GM19324 (cell line): ENCODE data around the gene TSEN54.

Experiments used
- ATAC-seq: cut with Tn5 transposase; IDR thresholded peaks from one replicate; pipeline ENCODE4 v1.9.1; 2021; ENCODE audit warnings: mild to moderate bottlenecking, moderate library complexity; ENCODE audit not compliant: unreplicated experiment, low FRiP score

The TSEN54 gene

GRCh38 chr17:75558666-75559530 is 42.6 kb downstream of the TSEN54 start:
- ATAC-seq = no peak

DNA sequence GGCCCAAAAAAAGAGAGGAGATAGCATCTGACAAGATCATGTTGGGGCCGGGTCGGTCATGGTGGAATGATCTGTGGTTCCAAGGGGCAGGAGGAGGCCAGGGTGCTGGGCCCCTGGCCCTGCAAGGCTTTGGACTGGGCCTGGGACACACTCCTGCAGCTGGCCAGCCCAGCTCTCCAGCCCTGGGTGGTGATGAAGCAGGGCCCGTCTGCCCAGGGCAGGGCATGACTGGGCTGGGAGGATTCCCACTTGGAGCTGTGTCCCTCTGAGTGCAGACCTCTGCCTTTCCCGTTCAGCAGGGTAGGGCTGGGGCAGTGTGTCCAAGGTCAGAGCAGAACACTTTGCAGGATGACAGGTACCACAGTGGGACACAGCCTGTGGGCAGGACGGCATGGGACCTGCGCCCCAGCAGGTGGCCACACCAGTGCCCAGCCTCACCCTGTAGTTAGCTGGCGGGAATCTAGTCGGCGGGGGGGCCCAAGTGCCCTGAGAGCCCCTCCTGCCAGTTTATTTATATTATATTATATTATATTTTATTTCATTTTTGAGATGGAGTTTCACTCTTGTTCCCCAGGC is 43.7 kb downstream of the TSEN54 start:
- ATAC-seq = no peak

DNA sequence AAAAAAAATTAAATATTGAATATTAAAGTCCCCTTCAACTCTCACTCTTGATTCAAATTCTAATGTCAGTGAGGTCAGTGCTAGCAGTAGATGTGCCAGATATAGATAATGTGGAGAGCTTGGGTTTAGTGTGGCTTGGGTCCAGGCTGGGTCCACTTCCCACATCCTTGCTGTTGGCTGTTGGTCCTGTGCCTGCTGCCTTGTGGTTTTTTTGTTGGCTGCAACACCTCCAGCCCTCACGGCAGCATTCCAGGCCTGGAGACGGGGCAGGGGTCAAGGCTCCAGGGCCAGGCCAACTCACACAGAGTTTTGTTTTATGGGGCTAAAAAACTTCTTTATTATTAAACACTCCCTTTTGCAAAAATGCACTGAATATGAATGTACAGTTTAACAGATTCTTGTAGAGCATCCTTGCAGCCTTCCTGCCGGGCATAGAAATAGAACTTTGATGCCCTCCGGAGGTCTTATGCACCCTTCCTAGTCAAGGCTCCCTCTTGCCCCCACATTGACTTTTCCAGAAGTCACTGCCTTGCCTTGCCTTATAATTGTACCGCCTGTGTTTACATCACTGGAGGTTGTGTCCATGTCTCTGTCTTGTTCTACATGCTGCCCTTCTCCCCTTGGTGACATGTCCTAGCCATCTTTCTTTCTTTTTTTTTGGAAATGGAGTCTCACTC is 45.7 kb downstream of the TSEN54 start:
- no peak for ATAC-seq

DNA sequence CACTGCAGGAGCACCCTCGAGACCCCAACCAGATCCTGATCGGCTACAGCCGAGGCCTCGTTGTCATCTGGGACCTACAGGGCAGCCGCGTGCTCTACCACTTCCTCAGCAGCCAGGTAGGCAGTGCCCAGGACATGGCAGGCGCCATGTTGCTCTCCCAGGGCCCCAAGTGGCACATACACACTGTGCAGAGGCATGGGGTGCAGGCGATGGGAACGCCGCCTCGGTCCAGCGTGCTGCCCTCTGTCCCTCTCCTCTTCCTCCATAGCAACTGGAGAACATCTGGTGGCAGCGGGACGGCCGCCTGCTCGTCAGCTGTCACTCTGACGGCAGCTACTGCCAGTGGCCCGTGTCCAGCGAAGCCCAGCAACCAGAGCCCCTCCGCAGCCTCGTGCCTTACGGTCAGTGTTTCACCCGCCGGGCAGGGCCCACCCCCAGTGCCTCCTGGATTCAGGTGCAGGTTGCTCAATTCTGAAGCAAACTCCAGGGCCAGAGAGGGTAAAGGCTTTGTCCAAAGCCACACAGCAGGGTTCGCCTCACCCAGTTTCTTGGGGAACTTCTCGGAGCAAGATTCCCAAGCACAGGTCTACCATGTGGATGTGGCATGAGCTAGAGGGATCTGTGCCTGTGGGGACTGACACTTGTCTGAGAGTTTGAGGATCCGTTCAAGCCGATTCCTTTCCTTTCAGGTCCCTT is 46.9 kb downstream of the TSEN54 start:
- ATAC-seq = no peak

GRCh38 chr17:75564195-75564594 is 47.9 kb downstream of the TSEN54 start:
- no peak for ATAC-seq

DNA sequence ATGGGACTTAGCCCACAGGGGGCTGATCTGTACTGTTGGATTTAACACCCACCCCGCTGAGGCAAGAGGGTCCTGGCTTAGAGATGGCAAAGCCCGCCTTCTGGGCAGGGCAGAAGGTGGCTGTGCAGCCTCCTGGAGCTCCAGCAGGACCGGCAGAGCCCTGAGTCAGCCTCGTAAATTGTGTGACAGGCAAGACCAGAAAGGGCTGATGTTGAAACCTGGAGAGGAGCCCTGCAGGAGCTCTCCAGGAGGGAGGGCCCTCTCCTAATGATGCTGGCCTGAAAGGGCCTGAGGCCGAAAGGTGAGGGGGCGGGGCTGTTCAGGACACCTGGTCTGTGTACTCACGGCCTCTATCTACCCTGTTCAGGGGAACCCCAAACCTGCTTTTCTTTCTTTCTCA is 48.7 kb downstream of the TSEN54 start:
- no peak for ATAC-seq

DNA sequence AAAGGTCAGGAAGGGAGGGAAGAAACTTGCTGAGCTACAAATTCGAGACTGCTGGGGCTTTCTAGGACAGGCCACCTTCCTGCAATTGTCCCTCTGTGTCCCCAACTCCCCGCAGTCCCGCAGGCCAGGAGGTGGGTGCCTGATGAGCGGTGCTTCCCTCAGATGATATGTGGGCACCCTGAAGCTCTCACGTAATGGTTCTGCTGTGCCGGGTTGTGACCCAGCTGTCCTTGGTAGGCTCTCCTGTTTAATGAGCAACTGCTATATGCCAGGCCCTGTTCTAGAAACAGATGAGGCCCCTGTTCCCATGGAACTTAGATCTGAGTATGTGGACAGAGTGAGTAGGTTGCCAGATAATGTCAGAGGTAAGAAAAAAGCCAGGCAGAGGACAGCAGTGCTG is 49.3 kb downstream of the TSEN54 start:
- ATAC-seq = no peak

DNA sequence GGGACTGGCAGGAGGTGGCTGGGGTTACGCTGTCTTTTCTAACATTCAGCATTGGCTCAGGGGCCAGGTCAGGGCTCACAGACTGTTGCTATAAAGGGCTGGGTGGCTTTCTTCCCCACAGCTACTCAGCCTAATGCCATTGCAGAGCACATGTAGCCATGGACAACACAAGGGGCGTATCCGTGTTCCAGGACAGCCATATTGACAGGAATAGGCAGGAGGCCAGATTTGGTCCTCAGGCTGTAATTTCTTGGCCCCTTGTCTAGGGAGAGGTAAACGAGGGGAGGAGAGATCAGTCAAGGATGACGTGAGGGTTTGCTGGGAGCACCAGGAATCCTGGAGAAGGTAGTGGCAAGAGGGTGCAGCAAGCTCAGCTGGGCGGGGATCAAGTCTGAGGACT is 50.1 kb downstream of the TSEN54 start:
- no peak for ATAC-seq

- no peak for ATAC-seq
These were observed 50.5 kb downstream of the TSEN54 start for GRCh38 chr17:75566834-75567233.

DNA sequence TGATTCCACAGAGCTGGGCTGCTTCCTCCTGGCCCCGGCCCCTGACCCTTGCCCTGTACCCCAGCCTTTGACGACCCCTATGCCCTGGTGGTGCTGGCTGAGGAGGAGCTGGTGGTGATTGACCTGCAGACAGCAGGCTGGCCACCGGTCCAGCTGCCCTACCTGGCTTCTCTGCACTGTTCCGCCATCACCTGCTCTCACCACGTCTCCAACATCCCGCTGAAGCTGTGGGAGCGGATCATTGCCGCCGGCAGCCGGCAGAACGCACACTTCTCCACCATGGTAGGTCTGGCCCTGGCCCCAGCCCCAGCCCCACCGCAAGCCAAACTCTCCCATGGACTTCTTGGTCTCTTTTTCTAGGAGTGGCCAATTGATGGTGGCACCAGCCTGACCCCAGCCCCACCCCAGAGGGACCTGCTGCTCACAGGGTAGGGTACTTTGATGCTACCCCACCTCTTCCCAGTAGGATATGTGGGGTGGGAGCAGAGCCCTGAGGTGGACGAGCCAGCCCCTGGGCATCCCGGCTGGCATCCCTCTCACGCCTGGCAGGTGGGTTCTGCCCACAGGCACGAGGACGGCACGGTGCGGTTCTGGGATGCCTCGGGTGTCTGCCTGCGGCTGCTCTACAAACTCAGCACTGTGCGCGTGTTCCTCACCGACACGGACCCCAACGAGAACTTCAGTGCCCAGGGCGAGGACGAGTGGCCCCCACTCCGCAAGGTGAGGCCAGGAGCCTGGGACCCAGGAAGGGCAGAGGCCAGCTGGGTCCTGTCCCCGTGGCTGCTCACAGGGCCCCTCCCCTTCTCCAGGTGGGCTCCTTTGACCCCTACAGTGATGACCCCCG is 52.3 kb downstream of the TSEN54 start:
- no peak for ATAC-seq

- no peak for ATAC-seq
These were observed 53.8 kb downstream of the TSEN54 start for GRCh38 chr17:75570034-75570676.

GRCh38 chr17:75570772-75571171 is 54.4 kb downstream of the TSEN54 start:
- no peak for ATAC-seq

DNA sequence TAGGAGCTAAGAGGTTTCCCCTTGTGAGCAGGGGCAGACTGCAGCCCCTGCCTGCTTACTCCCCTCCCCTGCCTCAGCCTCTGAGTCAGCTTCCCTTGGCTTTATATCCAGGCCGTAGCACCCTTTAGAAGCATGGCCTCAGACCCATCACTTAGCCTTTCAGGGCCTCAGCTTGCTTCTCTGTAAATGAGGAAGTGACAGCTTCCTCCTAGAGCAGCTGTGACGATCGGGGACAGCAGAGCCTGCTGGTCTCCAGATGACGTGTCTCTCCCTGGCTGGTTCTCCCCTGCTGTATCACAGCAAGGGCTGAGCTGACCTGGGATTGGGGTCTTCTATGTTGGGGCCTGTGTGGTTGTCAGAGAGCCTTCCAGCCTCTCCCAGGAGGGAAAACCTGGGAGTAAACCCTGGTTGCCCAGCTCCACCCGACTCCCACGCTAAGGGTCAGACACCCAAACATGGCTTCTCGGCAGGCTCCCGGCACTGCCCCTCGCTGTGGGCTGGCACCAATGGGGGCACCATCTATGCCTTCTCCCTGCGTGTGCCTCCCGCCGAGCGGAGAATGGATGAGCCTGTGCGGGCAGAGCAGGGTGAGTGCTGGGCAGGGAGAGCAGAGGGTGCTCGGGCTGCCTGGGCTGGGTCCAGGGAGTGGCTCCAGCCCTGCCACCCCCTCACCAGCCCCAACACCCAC is 55.0 kb downstream of the TSEN54 start:
- ATAC-seq = no peak

GRCh38 chr17:75571885-75572215 is 55.5 kb downstream of the TSEN54 start:
- no peak for ATAC-seq

GRCh38 chr17:75572713-75573539 is 56.6 kb downstream of the TSEN54 start:
- no peak for ATAC-seq

DNA sequence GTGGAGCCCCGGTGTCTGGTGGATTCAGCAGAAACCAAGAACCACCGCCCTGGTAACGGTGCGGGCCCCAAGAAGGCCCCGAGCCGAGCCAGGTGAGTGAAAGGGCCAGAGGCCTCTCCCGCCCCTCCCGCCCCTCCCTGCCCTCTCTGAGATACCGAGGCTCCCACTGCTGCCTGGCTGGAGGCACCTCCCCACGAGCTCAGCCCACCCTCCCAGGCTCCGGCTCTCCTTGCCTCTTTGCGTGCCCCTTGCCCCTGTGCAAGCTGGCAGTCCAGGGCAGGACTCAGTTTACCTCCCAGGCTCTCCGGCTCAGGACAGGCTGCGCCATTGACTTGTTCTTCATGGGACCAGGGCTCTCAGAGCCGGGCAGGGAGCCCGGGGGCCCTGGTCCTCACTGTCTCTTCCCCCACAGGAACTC is 57.2 kb downstream of the TSEN54 start:
- no peak for ATAC-seq

- no peak for ATAC-seq
These were observed 57.7 kb downstream of the TSEN54 start for GRCh38 chr17:75573994-75574393.
